SIG-M5 treated with dmso at 0.1 percent for 504 hours (cell line): ENCODE measurements around the gene IFNLR1.
"Not testable (repeated sequence)": the region's sequence is repeated elsewhere in the genome, so short reads cannot be mapped to it uniquely, and the experiment has no call there.

Experiments
- DNase-seq: peaks from one replicate; lab custom pipeline; 2025; ENCODE audit not compliant: unreplicated experiment; lab: John Stamatoyannopoulos, UW

IFNLR1 gene

GRCh38 chr1:24186993-24187790 lies at the start of gene IFNLR1:
Gene IFNLR1 (minus strand): TSS chr1:24187289. CDS start chr1:24187248, 41 bp downstream.
- no peak for DNase-seq

- no peak for DNase-seq
These were observed 49.1 kb upstream of the IFNLR1 start for GRCh38 chr1:24235921-24236788.

- DNase-seq, result no peak
These were observed 46.9 kb upstream of the IFNLR1 start for GRCh38 chr1:24233684-24234600.

- no peak for DNase-seq
These were observed 44.6 kb upstream of the IFNLR1 start for GRCh38 chr1:24231701-24232100.

- no peak for DNase-seq
These were observed 41.2 kb upstream of the IFNLR1 start for GRCh38 chr1:24228311-24228710.

GRCh38 chr1:24226749-24227148 lies 39.7 kb upstream of the IFNLR1 start:
- no peak for DNase-seq

- DNase-seq, result no peak
These were observed 37.7 kb upstream of the IFNLR1 start for GRCh38 chr1:24224761-24225160.

- no peak for DNase-seq
These were observed 37.0 kb upstream of the IFNLR1 start for GRCh38 chr1:24224086-24224485.

GRCh38 chr1:24222793-24223192 lies 35.7 kb upstream of the IFNLR1 start:
- DNase-seq, result no peak

GRCh38 chr1:24222008-24222605 lies 35.0 kb upstream of the IFNLR1 start:
- no peak for DNase-seq

GRCh38 chr1:24221246-24221645 lies 34.2 kb upstream of the IFNLR1 start:
- no peak for DNase-seq

- no peak for DNase-seq
These were observed 29.4 kb upstream of the IFNLR1 start for GRCh38 chr1:24216276-24217074.

GRCh38 chr1:24215226-24215814 lies 28.2 kb upstream of the IFNLR1 start:
- no peak for DNase-seq

- no peak for DNase-seq
These were observed 25.3 kb upstream of the IFNLR1 start for GRCh38 chr1:24212376-24212775.

- no peak for DNase-seq
These were observed 23.1 kb upstream of the IFNLR1 start for GRCh38 chr1:24210195-24210627.

- DNase-seq, result no peak
These were observed 22.0 kb upstream of the IFNLR1 start for GRCh38 chr1:24209097-24209496.

- no peak for DNase-seq
These were observed 20.6 kb upstream of the IFNLR1 start for GRCh38 chr1:24207709-24208108.

- not testable (repeated sequence) for DNase-seq
These were observed 20.3 kb upstream of the IFNLR1 start for GRCh38 chr1:24207395-24207687.

- DNase-seq, result no peak
These were observed 19.7 kb upstream of the IFNLR1 start for GRCh38 chr1:24206516-24207394.
